ENCODE results near the gene ADH4. TPM values are rescaled to one million over a fixed set of nuclear protein-coding genes. Genes with fewer than 3 reads are reported as not detected.

ADH4 gene
- total RNA-seq, 1 donor from 2014 or later: not detected

DNA sequence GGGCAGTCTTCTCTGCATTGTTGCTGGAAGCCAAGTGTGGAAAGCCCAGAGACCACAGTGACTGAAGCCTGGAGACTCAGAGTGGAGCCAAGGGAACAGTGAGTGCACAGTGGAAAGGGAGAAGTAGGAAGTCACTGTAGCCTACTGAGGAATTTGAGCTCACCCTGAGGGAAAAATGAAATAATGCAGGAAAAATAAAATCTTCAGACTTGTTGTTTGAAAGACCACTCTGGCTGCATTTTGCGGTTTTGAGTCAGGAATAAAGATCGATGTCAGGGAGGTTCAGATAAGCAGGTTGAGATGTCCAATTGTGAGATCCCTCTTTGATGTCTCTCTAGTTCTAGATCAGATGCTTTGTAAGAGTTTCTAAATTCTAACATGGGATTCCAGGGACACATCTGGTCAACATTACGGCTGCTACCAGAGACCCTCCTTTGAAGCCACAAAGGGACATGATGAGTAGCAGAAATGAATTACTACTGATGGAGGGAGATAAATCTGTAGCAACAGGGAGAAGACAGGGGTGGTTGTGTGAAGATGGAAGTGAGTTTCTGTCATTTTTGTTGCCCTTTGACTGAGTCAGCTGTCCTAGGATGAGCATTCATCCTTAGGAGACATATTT is 8.4 kb downstream of the ADH4 start:
- H3K9me3 Mint-ChIP-seq (ENCODE audit: low read depth): no peaks in the 10 kb centered on the region
- H3K27me3 Mint-ChIP-seq (ENCODE audit: low read depth): no peaks in the 10 kb centered on the region
- H3K36me3 Mint-ChIP-seq (ENCODE audit: low read depth): peaks cover 1% of the 10 kb centered on the region
- TF ChIP-seq, protein P1, sequence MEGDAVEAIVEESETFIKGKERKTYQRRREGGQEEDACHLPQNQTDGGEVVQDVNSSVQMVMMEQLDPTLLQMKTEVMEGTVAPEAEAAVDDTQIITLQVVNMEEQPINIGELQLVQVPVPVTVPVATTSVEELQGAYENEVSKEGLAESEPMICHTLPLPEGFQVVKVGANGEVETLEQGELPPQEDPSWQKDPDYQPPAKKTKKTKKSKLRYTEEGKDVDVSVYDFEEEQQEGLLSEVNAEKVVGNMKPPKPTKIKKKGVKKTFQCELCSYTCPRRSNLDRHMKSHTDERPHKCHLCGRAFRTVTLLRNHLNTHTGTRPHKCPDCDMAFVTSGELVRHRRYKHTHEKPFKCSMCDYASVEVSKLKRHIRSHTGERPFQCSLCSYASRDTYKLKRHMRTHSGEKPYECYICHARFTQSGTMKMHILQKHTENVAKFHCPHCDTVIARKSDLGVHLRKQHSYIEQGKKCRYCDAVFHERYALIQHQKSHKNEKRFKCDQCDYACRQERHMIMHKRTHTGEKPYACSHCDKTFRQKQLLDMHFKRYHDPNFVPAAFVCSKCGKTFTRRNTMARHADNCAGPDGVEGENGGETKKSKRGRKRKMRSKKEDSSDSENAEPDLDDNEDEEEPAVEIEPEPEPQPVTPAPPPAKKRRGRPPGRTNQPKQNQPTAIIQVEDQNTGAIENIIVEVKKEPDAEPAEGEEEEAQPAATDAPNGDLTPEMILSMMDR (IDR thresholded peaks at IDR 0.05): no peak
- no peak overlapping the region for H3K27ac Mint-ChIP-seq (ENCODE audit: unreplicated experiment)
- H3K4me1 Mint-ChIP-seq (ENCODE audit: low read depth): no peaks in the 10 kb centered on the region
- DNase-seq (ENCODE audit: low spot score): no peak
- no peak overlapping the region for H3K4me3 Mint-ChIP-seq (ENCODE audit: unreplicated experiment)

DNA sequence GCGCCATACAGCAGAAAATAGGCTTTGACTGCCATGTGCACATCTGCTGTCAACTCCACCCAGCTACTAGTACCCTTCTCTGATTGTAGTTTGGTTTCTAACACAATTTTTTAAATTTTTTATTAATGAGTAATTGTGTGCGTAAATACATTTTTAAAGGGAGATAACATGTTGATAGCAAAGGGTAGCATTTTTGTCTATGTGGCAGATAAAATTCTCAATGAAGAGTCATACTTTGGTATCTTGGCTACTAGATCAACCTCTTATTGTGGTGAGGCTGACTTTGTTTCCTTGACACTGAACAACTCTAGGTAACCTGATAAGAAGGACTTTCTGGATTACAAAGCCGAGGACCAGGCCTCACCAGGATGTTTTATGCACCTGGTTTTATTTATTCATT is 9.5 kb downstream of the ADH4 start:
- Mint-ChIP-seq H3K4me1 (ENCODE audit: low read depth) (no peaks in the 10 kb centered on the region), H3K4me3 (ENCODE audit: unreplicated experiment) (no peak overlapping the region), H3K9me3 (ENCODE audit: low read depth) (peaks cover 3% of the 10 kb centered on the region), H3K27me3 (ENCODE audit: low read depth) (no peaks in the 10 kb centered on the region), H3K36me3 (ENCODE audit: low read depth) (peaks cover 1% of the 10 kb centered on the region), H3K27ac (ENCODE audit: unreplicated experiment) (no peak overlapping the region)
- no peak for DNase-seq (ENCODE audit: low spot score)
- TF ChIP-seq, protein P1 (IDR thresholded peaks at IDR 0.05): no peak

DNA sequence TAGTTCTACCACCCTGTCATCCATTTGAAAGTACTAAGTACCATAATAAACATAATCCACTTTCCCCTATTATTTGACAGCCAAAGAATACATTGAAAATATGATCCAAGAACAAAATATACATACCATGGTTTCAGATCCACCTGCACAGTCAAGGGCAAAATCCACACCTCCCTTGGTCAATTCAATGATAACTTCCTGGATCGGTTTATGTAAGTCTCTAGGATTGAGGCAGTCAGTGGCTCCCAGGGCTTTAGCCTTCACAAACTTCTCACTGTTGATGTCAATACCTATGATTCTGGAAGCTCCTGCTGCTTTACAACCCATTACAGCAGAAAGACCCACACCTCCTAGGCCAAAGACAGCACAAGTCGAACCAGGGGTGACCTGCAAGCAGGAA is 12.7 kb downstream of the ADH4 start:
- peaks cover 4% of the 10 kb centered on the region for H3K4me1 Mint-ChIP-seq (ENCODE audit: low read depth)
- H3K36me3 Mint-ChIP-seq (ENCODE audit: low read depth): peaks cover 3% of the 10 kb centered on the region
- no peak for DNase-seq (ENCODE audit: low spot score)
- peaks cover 5% of the 10 kb centered on the region for H3K9me3 Mint-ChIP-seq (ENCODE audit: low read depth)
- no peak overlapping the region for H3K4me3 Mint-ChIP-seq (ENCODE audit: unreplicated experiment)
- no peaks in the 10 kb centered on the region for H3K27me3 Mint-ChIP-seq (ENCODE audit: low read depth)
- TF ChIP-seq, protein P1 (IDR thresholded peaks at IDR 0.05): no peak
- H3K27ac Mint-ChIP-seq (ENCODE audit: unreplicated experiment): no peak overlapping the region

DNA sequence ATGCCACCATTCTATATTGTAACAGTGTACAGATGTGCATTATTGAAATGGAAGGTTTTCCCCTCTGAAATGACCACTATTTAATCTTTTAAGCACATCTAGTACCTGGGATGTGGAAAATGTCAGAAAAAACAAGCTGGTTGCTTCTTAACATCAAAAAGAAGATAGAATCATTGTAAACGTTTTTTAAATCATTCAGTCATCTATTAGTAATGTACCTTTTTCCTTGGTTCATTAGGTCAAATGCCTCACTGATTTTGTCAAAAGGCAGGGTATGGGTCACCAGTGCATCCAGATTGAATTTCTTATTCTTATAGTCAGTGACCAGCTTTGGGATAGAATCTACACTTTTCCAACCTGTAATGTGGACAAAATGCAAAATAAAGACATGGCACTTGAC is 17.7 kb downstream of the ADH4 start:
- Mint-ChIP-seq H3K9me3 (ENCODE audit: low read depth) (peaks cover 5% of the 10 kb centered on the region), H3K36me3 (ENCODE audit: low read depth) (peaks cover 1% of the 10 kb centered on the region), H3K27ac (ENCODE audit: unreplicated experiment) (no peak overlapping the region)

DNA sequence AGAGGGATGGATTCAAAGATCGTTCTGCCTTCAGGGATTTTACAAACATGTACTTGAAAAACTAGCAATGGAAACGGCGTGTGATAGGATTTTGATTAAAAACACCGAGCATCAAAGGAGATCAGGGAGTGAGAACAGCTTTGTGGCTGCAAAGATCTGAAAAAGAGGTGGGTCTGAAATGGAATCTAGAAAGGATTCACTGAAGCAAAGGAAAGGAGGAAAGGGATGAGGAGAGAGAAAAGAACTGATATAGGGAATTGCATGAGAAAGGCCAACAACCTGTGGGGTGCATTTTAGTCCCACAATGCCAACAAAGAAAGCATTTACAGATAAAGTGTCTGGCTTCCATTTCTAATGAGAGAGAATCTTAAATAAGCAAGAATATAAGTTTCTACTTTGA is 23.1 kb downstream of the ADH4 start:
- DNase-seq (ENCODE audit: low spot score): no peak
- no peaks in the 10 kb centered on the region for H3K27me3 Mint-ChIP-seq (ENCODE audit: low read depth)

More for the DNA sequence above, 17.7 kb downstream of the ADH4 start:
- no peak overlapping the region for H3K4me3 Mint-ChIP-seq (ENCODE audit: unreplicated experiment)
- no peaks in the 10 kb centered on the region for H3K27me3 Mint-ChIP-seq (ENCODE audit: low read depth)
- H3K4me1 Mint-ChIP-seq (ENCODE audit: low read depth): peaks cover 4% of the 10 kb centered on the region
- TF ChIP-seq, protein P1 (IDR thresholded peaks at IDR 0.05): no peak
- no peak for DNase-seq (ENCODE audit: low spot score)

More for the DNA sequence above, 23.1 kb downstream of the ADH4 start:
- no peaks in the 10 kb centered on the region for H3K9me3 Mint-ChIP-seq (ENCODE audit: low read depth)
- H3K27ac Mint-ChIP-seq (ENCODE audit: unreplicated experiment): no peak overlapping the region
- TF ChIP-seq, protein P1 (IDR thresholded peaks at IDR 0.05): no peak
- no peaks in the 10 kb centered on the region for H3K4me1 Mint-ChIP-seq (ENCODE audit: low read depth)
- H3K4me3 Mint-ChIP-seq (ENCODE audit: unreplicated experiment): no peak overlapping the region
- no peaks in the 10 kb centered on the region for H3K36me3 Mint-ChIP-seq (ENCODE audit: low read depth)

Measured in chondrocyte (in vitro differentiated cells).